Dermis microvascular lymphatic vessel endothelial cell (primary cell): ENCODE measurements around the gene KSR1. TPM values are rescaled to one million over a fixed set of nuclear protein-coding genes. Genes with fewer than 3 reads are reported as not detected.
"Not testable (repeated sequence)": the region's sequence is repeated elsewhere in the genome, so short reads cannot be mapped to it uniquely, and the experiment has no call there.

Source experiments
- DNase-seq, 2 donors: peaks; one replicate each; pipeline versions ENCODE4 v3.0.0 to v3.0.0-alpha.2; 2010; ENCODE audit warnings: low read depth in 2 of 2
- total RNA-seq: library from RNA; depleted of rRNA; stranded (reverse); fragments of >200 nt; gene quantifications from 2 replicates; pipeline ENCODE4 v1.2.1, GENCODE V29; 2014

Gene KSR1
- total RNA-seq, 1 donor from 2014 or later = 6.2 TPM

- peak; percentile 26 to 61 for DNase-seq
Measured at GRCh38 chr17:27654654-27655524, 198.6 kb downstream of the KSR1 start.

GRCh38 chr17:27655525-27656111 lies 199.4 kb downstream of the KSR1 start:
- DNase-seq = not testable (repeated sequence)

- not testable (repeated sequence) for DNase-seq
Measured at GRCh38 chr17:27656620-27657019, 200.4 kb downstream of the KSR1 start.

GRCh38 chr17:27657620-27658019 lies 201.4 kb downstream of the KSR1 start:
- peak in 1 of 2 donors; percentile 29 for DNase-seq

GRCh38 chr17:27659683-27660082 lies 203.4 kb downstream of the KSR1 start:
- no peak for DNase-seq

GRCh38 chr17:27660436-27660835 lies 204.2 kb downstream of the KSR1 start:
- no peak for DNase-seq

GRCh38 chr17:27663936-27664605 lies 207.8 kb downstream of the KSR1 start:
- no peak for DNase-seq

GRCh38 chr17:27664606-27664965 lies 208.3 kb downstream of the KSR1 start:
- DNase-seq = no peak

- DNase-seq = no peak
Measured at GRCh38 chr17:27665549-27665948, 209.3 kb downstream of the KSR1 start.

- not testable (repeated sequence) for DNase-seq
Measured at GRCh38 chr17:27666270-27666669, 210.0 kb downstream of the KSR1 start.

GRCh38 chr17:27666831-27667560 lies 210.7 kb downstream of the KSR1 start:
- no peak for DNase-seq

GRCh38 chr17:27667656-27668487 lies 211.6 kb downstream of the KSR1 start:
- no peak for DNase-seq

- DNase-seq = no peak
Measured at GRCh38 chr17:27668488-27668823, 212.2 kb downstream of the KSR1 start.

GRCh38 chr17:27669136-27669535 lies 212.9 kb downstream of the KSR1 start:
- DNase-seq = no peak

- no peak for DNase-seq
Measured at GRCh38 chr17:27669850-27670249, 213.6 kb downstream of the KSR1 start.

GRCh38 chr17:27670791-27671590 lies 214.7 kb downstream of the KSR1 start:
- no peak for DNase-seq

- no peak for DNase-seq
Measured at GRCh38 chr17:27671591-27671910, 215.3 kb downstream of the KSR1 start.

GRCh38 chr17:27671977-27672480 lies 215.8 kb downstream of the KSR1 start:
- not testable (repeated sequence) for DNase-seq

GRCh38 chr17:27674335-27674734 lies 218.1 kb downstream of the KSR1 start:
- no peak for DNase-seq
